Progenitor cell of endocrine pancreas (in vitro differentiated cells): ENCODE data around the gene PCLO. TPM values are rescaled to one million over a fixed set of nuclear protein-coding genes. Genes with fewer than 3 reads are reported as not detected.

Experiments
- DNase-seq: peaks from one replicate; pipeline ENCODE4 v3.0.0; 2021; ENCODE audit warnings: low spot score; ENCODE audit not compliant: unreplicated experiment
- H3K27ac Mint-ChIP-seq: 2 replicates; pipeline ENCODE4 v1.8.0; 2021; ENCODE audit warnings: mild to moderate bottlenecking, moderate library complexity, mixed read lengths
- H3K27me3 Mint-ChIP-seq: 2 replicates; pipeline ENCODE4 v1.8.0; 2021; ENCODE audit warnings: mixed read lengths
- H3K36me3 Mint-ChIP-seq: 2 replicates; pipeline ENCODE4 v1.8.0; 2022; ENCODE audit warnings: mixed read lengths; ENCODE audit not compliant: insufficient read depth
- H3K4me1 Mint-ChIP-seq: 2 replicates; pipeline ENCODE4 v1.8.0; 2021; ENCODE audit warnings: low read depth, mixed read lengths
- H3K4me3 Mint-ChIP-seq: 2 replicates; pipeline ENCODE4 v1.8.0; 2021; ENCODE audit warnings: low read depth, mild to moderate bottlenecking, moderate library complexity, mixed read lengths
- H3K9me3 Mint-ChIP-seq: 2 replicates; pipeline ENCODE4 v1.8.0; 2021; ENCODE audit warnings: low read depth, mixed read lengths
- total RNA-seq: library from RNA; stranded (reverse); gene quantifications from 2 replicates; pipeline ENCODE4 v1.2.1, GENCODE V29; 2021
- TF ChIP-seq, protein P1 (sequence below): fragments of 200-600 bp; sonication (generic); IDR thresholded peaks from one replicate; pipeline ENCODE4 v1.5.0; 2021; ENCODE audit warnings: antibody characterized with exemption, mild to moderate bottlenecking; ENCODE audit not compliant: unreplicated experiment

PCLO gene
- total RNA-seq, 1 donor from 2014 or later = 11.9 TPM

DNA sequence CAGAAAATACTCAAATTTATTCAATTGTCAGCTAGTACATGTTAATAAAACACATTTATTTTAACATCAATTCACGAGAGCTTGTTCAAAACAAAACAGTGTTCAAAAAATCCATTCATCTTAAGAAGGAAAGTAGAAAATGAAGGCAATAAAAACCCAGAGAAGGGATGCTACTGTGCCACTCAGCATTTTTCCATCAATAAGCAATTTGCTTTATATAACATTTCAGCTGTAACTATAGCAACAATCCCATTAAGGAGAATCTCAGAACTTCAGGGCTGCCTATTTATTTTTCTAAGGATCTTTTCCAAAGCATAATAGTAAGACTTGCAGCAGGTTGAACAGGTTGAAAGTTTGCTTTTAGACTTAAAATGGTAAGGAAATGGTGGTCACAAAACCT, 190.5 kb downstream of the PCLO start:
- peaks cover 6% of the 10 kb centered on the region for H3K4me1 Mint-ChIP-seq
- no peaks in the 10 kb centered on the region for H3K9me3 Mint-ChIP-seq
- TF ChIP-seq, protein P1, sequence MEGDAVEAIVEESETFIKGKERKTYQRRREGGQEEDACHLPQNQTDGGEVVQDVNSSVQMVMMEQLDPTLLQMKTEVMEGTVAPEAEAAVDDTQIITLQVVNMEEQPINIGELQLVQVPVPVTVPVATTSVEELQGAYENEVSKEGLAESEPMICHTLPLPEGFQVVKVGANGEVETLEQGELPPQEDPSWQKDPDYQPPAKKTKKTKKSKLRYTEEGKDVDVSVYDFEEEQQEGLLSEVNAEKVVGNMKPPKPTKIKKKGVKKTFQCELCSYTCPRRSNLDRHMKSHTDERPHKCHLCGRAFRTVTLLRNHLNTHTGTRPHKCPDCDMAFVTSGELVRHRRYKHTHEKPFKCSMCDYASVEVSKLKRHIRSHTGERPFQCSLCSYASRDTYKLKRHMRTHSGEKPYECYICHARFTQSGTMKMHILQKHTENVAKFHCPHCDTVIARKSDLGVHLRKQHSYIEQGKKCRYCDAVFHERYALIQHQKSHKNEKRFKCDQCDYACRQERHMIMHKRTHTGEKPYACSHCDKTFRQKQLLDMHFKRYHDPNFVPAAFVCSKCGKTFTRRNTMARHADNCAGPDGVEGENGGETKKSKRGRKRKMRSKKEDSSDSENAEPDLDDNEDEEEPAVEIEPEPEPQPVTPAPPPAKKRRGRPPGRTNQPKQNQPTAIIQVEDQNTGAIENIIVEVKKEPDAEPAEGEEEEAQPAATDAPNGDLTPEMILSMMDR = no peak
- no peaks in the 10 kb centered on the region for H3K27me3 Mint-ChIP-seq
- no peaks in the 10 kb centered on the region for H3K36me3 Mint-ChIP-seq
- no peak overlapping the region for H3K27ac Mint-ChIP-seq
- DNase-seq = no peak
- no peak overlapping the region for H3K4me3 Mint-ChIP-seq

- H3K9me3 Mint-ChIP-seq = peaks cover 7% of the 10 kb centered on the region
- TF ChIP-seq, protein P1 = no peak
- no peaks in the 10 kb centered on the region for H3K36me3 Mint-ChIP-seq
- DNase-seq = no peak
- peaks cover 19% of the 10 kb centered on the region for H3K4me1 Mint-ChIP-seq
- no peaks in the 10 kb centered on the region for H3K27me3 Mint-ChIP-seq
- no peak overlapping the region for H3K27ac Mint-ChIP-seq
- no peak overlapping the region for H3K4me3 Mint-ChIP-seq
Observed at GRCh38 chr7:82965088-82966036, 197.3 kb downstream of the PCLO start.

DNA sequence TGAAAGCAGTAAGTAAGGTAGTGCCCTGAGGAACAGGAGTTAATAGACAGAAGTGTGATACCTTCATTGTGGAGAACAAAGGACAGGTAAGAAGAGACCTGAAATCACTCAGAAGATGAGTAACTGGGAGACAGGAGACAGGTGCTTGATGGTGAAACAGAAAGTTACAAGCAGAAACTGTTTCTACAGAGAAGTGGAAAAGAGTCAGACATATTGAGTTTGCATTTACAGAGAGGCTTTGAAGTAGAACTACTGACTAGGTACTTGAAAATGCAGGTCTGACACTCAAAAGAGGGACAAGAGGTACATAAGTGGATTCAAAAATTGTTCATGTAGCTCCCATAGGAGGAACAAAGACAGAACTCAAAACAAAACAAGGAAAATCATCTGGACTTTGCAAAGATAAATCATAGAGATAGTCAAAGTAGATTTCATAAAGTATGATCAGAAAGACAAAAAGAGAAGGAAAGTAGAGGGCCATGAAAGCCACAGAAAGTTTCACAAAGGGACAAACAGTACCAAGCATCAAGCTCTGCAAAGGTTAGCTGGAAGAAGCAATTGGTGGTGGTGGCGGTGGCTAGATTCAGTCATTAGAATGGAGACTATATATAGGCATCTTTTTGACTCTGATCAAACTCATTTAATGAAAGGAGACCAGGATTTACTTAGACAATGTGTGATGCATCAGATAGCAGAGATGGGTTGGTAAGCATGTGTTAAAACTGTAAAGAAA, 198.4 kb downstream of the PCLO start:
- DNase-seq = no peak
- TF ChIP-seq, protein P1 = no peak
- Mint-ChIP-seq H3K4me3 (no peak overlapping the region), H3K27me3 (no peaks in the 10 kb centered on the region), H3K4me1 (peaks cover 19% of the 10 kb centered on the region), H3K9me3 (peaks cover 7% of the 10 kb centered on the region), H3K27ac (no peak overlapping the region), H3K36me3 (no peaks in the 10 kb centered on the region)

DNA sequence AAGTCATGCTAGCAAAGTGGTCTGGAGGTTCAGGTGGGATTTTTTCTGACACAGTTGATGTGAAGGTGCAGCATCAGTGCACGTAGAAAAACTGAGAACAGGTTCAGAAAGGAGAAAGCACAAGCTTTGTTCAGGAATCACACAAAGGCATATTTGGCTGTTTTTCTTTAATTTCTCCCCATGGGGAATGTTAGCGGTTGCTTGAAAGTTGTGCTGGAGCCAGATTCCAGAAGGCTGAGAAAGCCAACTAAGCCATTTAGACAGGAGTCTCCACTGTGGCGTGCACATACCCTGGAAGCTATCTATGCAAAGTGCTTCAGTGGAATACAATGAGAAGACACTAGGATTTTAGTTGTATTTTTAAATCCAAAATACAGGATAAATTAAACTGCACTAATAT, 201.4 kb downstream of the PCLO start:
- Mint-ChIP-seq H3K4me3 (no peak overlapping the region), H3K27ac (no peak overlapping the region), H3K9me3 (peaks cover 6% of the 10 kb centered on the region), H3K36me3 (no peaks in the 10 kb centered on the region), H3K4me1 (peaks cover 18% of the 10 kb centered on the region), H3K27me3 (no peaks in the 10 kb centered on the region)
- no peak for DNase-seq
- TF ChIP-seq, protein P1 = no peak

- Mint-ChIP-seq H3K27ac (no peak overlapping the region), H3K9me3 (no peaks in the 10 kb centered on the region), H3K4me1 (peaks cover 7% of the 10 kb centered on the region), H3K36me3 (no peaks in the 10 kb centered on the region), H3K27me3 (no peaks in the 10 kb centered on the region), H3K4me3 (no peak overlapping the region)
- TF ChIP-seq, protein P1 = no peak
- DNase-seq = no peak
Observed at GRCh38 chr7:82959528-82959927, 203.2 kb downstream of the PCLO start.
